Measurements from ENCODE around the gene KRT8. TPM values are rescaled to one million over a fixed set of nuclear protein-coding genes. Genes with fewer than 3 reads are reported as not detected.

Gene KRT8
- total and polyA plus RNA-seq, 2 of the 13 experiments (the other 11 are each of a cell fraction or from before 2014, with no cell fraction given): 498 to 718 TPM

GRCh38 chr12:52926596-52927234 lies 21.8 kb upstream of the KRT8 start:
- Histone ChIP-seq H3K79me2 (ENCODE audit: insufficient read depth, low read length) (no peaks in the 10 kb centered on the region), H3K4me2 (ENCODE audit: low read depth, low read length) (peak overlapping the region; percentile 87), H3K27ac (ENCODE audit: extremely low read length, insufficient read depth, low read length) (peak overlapping the region; percentile 99), H4K20me1 (ENCODE audit: insufficient read depth, low read length) (no peaks in the 10 kb centered on the region), H3K27me3 (ENCODE audit: control insufficient read depth in 1 of 2, insufficient read depth in 2 of 2, low read length in 2 of 2) (no peaks in the 10 kb centered on the region), H3K9me3 (ENCODE audit: low read length) (no peaks in the 10 kb centered on the region), H3K36me3 (replicated peaks in 1 of 2; ENCODE audit: control insufficient read depth in 1 of 2, insufficient read depth in 2 of 2, low read length in 2 of 2) (no peaks in the 10 kb centered on the region), H3K4me3 (replicated peaks in 1 of 3; ENCODE audit: insufficient read depth in 1 of 3, low read depth in 2 of 3, low read length in 3 of 3) (peak overlapping the region; percentile 27 to 60 (median 32); a peak in 5 of 6 replicates), H3K9ac (ENCODE audit: insufficient read depth, low read depth, low read length) (peak overlapping the region; percentile 98), H2AFZ (ENCODE audit: low read length) (no peak overlapping the region), H3K4me1 (ENCODE audit: insufficient read depth, low read length) (peaks cover 68% of the 10 kb centered on the region)
- intact Hi-C loops (cut with micrococcal nuclease; ENCODE audit: unreplicated experiment): loop anchor here (1.0 to 2.0 kb wide), 5 partner anchors 16 to 54 kb away; partner anchors contain the start of gene KRT8
- ChIA-PET POLR2A (interaction anchor here (0.6 to 10.5 kb wide), 22 partner anchors 8 to 153 kb away, joined by 3 to 465 read pairs (median 6); partner anchors contain the start of genes EIF4B, KRT18, KRT8 and SPRYD3), CTCF (ENCODE audit: low intra/inter-chr PET ratio, low total read pairs) (interaction anchor here (1.5 to 2.3 kb wide), 3 partner anchors 22 to 54 kb away, joined by 8 to 39 read pairs (median 17); partner anchors contain the start of gene KRT8)
- peak; percentile 4 for ATAC-seq
- no peak for FAIRE-seq
- DNase-seq (ENCODE audit: low spot score): no peak
- BruUV-seq (replicated peaks): TSS peak; percentile 72
- in situ Hi-C loops (cut with HindIII; ENCODE audit: extremely low pct_ligation_motif_present, low pct_unique_long_range_greater_than_20kb): no loop called here
- WGBS (ENCODE audit: low lambda C conversion rate): 0% methylated on average over 4 of the region's 4 CpGs
- TF ChIP-seq ZNF607 (CRISPR knock-in tag; IDR thresholded peaks at IDR 0.05; ENCODE audit: borderline replicate concordance): 0 out of 2 replicates have a peak, but pooled peaks have one; percentile 5
- 0 out of 2 replicates have a peak, but pooled peaks have one; percentile 20 for TF ChIP-seq ZSCAN31 (CRISPR knock-in tag; IDR thresholded peaks at IDR 0.05; ENCODE audit: low read depth)
- TF ChIP-seq MEIS1 (CRISPR knock-in tag; IDR thresholded peaks at IDR 0.05; ENCODE audit: borderline replicate concordance): 0 out of 2 replicates have a peak, but pooled peaks have one; percentile 8
- TF ChIP-seq NCOR1 (IDR thresholded peaks at IDR 0.05; ENCODE audit: borderline replicate concordance, low read length): 0 out of 2 replicates have a peak, but pooled peaks have one; percentile 4
- TF ChIP-seq DPF2 (CRISPR knock-in tag; IDR thresholded peaks at IDR 0.05; ENCODE audit: borderline replicate concordance, low read depth): no peak
- TF ChIP-seq SMARCE1 (IDR thresholded peaks at IDR 0.05; ENCODE audit: borderline replicate concordance): no peak
- 0 out of 2 replicates have a peak, but pooled peaks have one; percentile 0 for TF ChIP-seq ZNF343 (CRISPR knock-in tag; IDR thresholded peaks at IDR 0.05)
- TF ChIP-seq HNRNPUL1 (IDR thresholded peaks at IDR 0.05; ENCODE audit: low read depth, low read length): no peak
- TF ChIP-seq ZNF333 (CRISPR knock-in tag; IDR thresholded peaks at IDR 0.05; ENCODE audit: borderline replicate concordance): 0 out of 2 replicates have a peak, but pooled peaks have one; percentile 26
- no peak for TF ChIP-seq ZBTB33 (CRISPR knock-in tag; IDR thresholded peaks at IDR 0.05)
- no peak for TF ChIP-seq KLF13 (CRISPR knock-in tag; IDR thresholded peaks at IDR 0.05)
- TF ChIP-seq, protein P1, sequence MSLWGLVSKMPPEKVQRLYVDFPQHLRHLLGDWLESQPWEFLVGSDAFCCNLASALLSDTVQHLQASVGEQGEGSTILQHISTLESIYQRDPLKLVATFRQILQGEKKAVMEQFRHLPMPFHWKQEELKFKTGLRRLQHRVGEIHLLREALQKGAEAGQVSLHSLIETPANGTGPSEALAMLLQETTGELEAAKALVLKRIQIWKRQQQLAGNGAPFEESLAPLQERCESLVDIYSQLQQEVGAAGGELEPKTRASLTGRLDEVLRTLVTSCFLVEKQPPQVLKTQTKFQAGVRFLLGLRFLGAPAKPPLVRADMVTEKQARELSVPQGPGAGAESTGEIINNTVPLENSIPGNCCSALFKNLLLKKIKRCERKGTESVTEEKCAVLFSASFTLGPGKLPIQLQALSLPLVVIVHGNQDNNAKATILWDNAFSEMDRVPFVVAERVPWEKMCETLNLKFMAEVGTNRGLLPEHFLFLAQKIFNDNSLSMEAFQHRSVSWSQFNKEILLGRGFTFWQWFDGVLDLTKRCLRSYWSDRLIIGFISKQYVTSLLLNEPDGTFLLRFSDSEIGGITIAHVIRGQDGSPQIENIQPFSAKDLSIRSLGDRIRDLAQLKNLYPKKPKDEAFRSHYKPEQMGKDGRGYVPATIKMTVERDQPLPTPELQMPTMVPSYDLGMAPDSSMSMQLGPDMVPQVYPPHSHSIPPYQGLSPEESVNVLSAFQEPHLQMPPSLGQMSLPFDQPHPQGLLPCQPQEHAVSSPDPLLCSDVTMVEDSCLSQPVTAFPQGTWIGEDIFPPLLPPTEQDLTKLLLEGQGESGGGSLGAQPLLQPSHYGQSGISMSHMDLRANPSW (CRISPR knock-in tag; IDR thresholded peaks at IDR 0.05; ENCODE audit: borderline replicate concordance): no peak
- TF ChIP-seq SMAD1 (CRISPR knock-in tag; IDR thresholded peaks at IDR 0.05; ENCODE audit: borderline replicate concordance, low read depth): no peak
- TF ChIP-seq ZNF652 (CRISPR knock-in tag; IDR thresholded peaks at IDR 0.05; ENCODE audit: borderline replicate concordance, low read depth): no peak
- TF ChIP-seq ZNF34 (CRISPR knock-in tag; IDR thresholded peaks at IDR 0.05; ENCODE audit: borderline replicate concordance): 0 out of 2 replicates have a peak, but pooled peaks have one; percentile 9
- no peak for TF ChIP-seq NRL (CRISPR knock-in tag; IDR thresholded peaks at IDR 0.05; ENCODE audit: borderline replicate concordance)
- TF ChIP-seq CHD4 (IDR thresholded peaks at IDR 0.05; ENCODE audit: borderline replicate concordance, low read length): peak; percentile 90; the same call in 1 of the 2 replicates
- no peak for TF ChIP-seq CENPBD1 (CRISPR knock-in tag; IDR thresholded peaks at IDR 0.05; ENCODE audit: borderline replicate concordance, low read depth)
